GM18519 (cell line): ENCODE data around the gene OPCML.

Source experiments
- ATAC-seq: cut with Tn5 transposase; IDR thresholded peaks from one replicate; pipeline ENCODE4 v1.9.1; 2021; ENCODE audit warnings: mild to moderate bottlenecking, moderate library complexity; ENCODE audit not compliant: unreplicated experiment, low FRiP score

The OPCML gene

DNA sequence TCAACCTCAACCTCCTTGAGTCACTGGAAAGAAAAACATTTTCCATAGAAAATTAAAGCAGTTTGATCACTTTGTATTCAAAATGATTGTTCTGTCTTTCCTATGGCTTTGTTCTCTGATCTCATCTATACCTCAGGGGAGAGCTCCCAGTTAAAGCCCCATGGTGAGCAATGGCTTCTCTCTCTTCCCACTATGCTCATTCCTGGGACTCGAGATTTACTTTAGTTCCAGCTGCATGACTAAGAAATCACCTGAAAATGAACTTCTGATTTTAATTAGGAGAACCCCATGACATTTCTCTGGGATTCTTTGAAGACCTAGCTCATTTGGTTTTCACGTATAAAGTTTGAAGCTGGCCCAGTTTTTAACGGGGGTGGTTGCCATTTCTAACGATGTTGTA lies 921.5 kb downstream of the OPCML start:
- no peak for ATAC-seq

- no peak for ATAC-seq
Observed at GRCh38 chr11:132610216-132610615, 922.1 kb downstream of the OPCML start.

DNA sequence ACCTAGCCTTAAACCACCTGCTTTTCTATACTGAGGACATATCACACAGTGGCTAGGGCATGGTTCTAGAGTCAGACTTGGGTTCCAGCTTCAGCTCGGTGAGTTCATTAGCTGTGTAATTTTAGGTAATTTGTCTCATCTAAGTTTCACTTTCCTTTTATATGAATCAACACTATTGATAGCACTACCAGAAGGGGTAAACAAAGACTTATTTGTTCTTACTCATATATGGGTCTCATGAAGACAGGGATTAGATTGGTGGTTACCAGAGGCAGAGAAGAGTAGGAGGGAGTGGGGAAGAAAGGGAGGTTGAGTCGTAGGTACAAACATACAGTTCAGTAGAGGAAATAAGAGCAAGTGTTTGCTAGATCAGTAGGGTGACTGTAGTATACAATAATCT lies 924.7 kb downstream of the OPCML start:
- no peak for ATAC-seq

GRCh38 chr11:132605825-132606570 lies 926.3 kb downstream of the OPCML start:
- ATAC-seq = no peak

DNA sequence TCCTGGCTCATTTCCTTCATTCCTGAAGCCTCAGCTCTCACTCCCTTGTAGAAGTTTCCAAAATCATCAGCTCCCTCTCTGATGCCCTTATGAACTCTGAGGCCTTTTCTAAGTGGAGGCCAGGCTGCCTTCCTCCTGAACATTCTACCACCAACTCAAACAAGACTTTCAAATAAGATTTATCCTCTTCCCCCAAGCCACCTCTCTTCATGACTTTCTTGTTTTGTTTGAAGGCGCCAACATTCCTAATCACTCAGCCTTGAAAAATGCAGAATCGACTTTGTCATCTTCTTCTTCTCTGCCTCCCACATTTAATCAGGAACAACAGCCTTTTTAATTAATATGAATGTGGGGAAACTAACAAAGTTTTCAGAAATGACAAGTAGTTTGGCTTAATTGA lies 927.9 kb downstream of the OPCML start:
- no peak for ATAC-seq

- no peak for ATAC-seq
Observed at GRCh38 chr11:132601875-132602274, 930.4 kb downstream of the OPCML start.

- no peak for ATAC-seq
Observed at GRCh38 chr11:132595711-132596134, 936.6 kb downstream of the OPCML start.

- ATAC-seq = no peak
Observed at GRCh38 chr11:132595246-132595645, 937.1 kb downstream of the OPCML start.

DNA sequence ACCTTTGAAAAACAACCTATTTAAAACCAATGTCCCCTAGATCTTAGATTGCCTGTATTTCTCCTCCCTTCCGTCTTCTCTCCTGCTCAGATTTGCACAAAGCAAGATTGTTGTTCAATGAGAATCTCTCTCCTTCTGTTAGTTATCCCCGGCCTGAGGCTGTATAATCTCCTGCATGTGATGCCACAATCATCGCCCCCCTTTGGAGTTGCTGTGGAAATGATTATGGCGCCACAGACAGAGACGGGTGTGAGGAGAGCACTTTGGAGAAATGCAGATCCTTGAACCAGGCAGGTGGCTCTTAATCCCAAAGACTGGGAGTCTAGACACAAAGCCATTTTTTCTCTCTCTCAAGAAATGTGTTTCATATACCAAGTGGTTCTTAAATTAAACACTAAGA lies 941.3 kb downstream of the OPCML start:
- ATAC-seq = no peak

- no peak for ATAC-seq
Observed at GRCh38 chr11:132590554-132590953, 941.7 kb downstream of the OPCML start.

GRCh38 chr11:132589791-132590190 lies 942.5 kb downstream of the OPCML start:
- no peak for ATAC-seq

DNA sequence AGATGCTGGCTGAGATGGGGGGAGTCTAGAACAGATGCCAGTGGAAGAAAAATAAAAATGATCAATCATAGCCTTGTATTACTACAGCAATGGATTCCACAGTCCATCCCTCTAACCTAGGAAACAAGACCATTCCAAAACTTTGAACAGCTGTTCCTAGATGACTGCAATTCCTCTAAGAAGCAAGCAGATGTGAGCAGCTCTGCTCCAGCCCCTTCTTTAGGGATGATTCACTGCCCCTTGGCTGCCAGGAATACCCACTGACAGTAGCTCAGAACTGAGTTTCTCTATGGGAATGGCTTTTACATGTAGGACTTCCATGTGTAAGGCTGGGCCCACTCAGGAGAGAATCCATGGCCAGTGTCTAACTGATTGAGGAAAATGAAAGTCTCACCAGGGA lies 943.9 kb downstream of the OPCML start:
- no peak for ATAC-seq

DNA sequence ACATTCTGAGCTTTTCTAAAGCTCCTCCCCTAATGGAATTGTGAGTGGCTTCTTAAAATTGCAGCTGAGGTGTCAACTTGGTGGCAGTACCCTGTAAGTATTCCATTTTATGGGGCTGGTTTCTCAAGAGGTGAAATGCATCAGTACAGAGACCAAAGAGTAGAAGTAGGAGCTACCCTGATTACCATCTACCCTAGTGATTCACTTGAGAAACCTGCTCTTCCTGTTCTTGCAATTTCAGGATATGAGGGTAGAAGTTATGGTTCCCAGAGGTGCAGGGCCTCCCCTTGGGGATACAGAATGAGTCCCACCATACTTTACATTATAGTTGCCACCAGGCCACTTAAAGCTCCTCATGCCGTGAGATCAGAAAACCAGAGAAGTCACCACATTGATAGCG lies 944.6 kb downstream of the OPCML start:
- ATAC-seq = no peak

GRCh38 chr11:132586801-132587200 lies 945.5 kb downstream of the OPCML start:
- ATAC-seq = no peak

- no peak for ATAC-seq
Observed at GRCh38 chr11:132579634-132580327, 952.5 kb downstream of the OPCML start.

DNA sequence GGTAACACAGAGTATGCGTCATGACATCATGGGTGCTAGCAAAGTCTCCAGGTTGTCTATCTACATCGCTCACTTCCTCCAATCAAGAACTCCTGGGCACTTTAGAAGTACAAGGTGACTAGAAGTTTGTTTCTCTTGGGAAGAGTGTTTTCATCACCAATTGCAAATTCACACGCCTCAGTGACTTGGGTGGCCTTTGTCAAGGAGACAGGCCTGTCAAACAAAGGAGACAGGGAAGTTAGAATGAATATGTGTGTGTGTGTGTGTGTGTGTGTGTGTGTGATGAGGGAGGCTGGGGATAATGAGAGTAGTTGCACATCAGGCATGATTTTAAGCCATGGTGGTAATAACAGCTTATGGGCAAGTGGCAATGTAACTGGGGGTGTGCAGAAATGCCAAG lies 953.2 kb downstream of the OPCML start:
- no peak for ATAC-seq

- no peak for ATAC-seq
Observed at GRCh38 chr11:132578580-132578979, 953.7 kb downstream of the OPCML start.

DNA sequence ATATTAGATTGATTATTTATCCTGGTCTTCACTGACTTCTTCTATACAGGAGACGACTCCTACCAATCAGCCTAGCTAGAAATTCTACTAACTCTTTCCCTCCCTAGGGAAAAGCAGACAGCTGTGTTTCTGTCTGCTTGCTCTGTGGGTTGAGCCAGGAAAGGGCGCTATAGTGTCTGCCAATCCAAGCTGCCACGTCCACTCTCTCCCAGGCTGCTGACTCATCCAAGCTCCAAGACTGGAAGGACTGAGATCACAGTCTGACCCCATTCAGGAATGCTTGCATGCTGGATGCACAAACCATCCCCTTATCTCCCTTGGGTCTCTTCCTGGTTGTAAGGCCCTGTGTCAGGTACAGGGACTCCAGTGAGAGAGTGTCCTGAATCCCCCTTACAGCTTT lies 955.6 kb downstream of the OPCML start:
- ATAC-seq = no peak

DNA sequence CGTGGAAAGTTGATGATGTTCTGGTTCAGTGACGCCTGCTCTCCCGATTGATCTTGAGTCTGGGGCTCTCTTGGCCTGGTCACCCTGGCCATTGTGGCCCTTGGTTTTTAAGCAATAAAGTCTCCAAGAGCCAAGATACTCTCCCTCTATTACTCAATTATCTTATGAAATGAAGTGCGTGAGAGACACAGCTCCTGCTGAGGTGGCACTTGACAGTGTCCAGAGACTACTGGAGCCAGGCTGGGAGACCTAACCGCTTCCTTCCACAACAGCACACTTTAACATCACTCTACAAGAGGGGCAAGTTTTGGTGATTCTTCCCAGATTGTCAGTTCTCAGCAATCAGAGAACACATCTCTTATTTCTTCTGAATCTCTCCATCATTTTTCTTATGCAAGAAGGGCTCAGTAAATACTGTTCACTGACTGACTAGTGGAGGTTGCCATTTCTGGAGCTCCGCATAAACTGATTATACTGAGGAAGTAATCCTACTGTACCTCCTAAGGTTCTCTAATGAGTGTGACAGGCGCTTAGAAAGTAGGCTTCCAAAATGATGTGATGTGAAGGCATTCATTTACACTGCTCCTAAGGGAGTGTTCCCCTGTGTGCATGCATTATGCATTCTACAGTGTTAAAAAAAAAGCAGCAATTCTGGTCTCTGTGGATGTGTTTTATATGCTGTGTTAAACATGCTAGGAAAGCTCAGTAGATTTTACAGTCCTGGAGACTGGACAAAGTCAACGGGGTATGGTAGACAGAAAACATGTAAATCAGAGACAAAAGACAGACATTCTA lies 968.0 kb downstream of the OPCML start:
- ATAC-seq = no peak

GRCh38 chr11:132563050-132563449 lies 969.3 kb downstream of the OPCML start:
- ATAC-seq = no peak

- no peak for ATAC-seq
Observed at GRCh38 chr11:132561937-132562336, 970.4 kb downstream of the OPCML start.
